ENCODE data around the gene NDUFA7.

DNA sequence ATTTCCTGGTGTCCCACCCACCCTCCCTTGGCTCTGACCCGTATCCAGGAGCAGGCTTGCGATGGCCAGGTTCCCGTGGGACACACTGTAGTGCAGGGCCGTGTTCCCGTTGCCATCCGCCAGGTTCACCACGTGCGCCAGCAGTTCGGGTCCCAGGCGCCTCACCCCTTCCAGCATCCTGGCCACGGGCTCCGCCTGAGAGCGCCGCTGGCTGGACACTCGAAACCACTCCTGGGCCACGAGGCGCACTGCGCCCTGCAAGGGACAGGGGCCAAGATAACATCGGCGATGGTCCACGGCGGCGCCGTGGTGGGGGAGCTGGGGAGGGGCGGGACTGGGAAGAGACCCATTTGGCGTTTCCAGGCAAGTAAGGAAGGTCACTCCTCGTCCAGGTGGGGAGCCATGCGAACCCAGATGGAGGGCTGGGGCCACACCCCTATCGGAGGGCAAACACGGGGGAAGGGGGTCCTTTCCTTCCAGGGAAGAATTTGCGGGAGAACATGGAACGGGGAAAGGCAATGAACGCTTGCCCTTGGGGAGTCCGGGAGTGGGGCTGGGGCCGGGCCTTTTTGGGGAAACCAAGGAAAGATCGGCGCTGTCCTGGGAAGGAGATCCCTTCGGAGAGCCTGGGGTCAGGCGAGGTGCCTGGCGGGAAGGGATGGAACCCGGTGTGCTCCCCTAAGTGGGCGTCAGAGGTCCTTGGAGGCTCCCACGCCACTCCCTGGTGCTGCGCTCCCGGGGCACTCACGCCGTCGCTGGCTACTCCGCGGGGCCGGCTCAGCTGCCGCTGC lies 12.0 kb upstream of the NDUFA7 start:
- TF ChIP-seq, protein P1, sequence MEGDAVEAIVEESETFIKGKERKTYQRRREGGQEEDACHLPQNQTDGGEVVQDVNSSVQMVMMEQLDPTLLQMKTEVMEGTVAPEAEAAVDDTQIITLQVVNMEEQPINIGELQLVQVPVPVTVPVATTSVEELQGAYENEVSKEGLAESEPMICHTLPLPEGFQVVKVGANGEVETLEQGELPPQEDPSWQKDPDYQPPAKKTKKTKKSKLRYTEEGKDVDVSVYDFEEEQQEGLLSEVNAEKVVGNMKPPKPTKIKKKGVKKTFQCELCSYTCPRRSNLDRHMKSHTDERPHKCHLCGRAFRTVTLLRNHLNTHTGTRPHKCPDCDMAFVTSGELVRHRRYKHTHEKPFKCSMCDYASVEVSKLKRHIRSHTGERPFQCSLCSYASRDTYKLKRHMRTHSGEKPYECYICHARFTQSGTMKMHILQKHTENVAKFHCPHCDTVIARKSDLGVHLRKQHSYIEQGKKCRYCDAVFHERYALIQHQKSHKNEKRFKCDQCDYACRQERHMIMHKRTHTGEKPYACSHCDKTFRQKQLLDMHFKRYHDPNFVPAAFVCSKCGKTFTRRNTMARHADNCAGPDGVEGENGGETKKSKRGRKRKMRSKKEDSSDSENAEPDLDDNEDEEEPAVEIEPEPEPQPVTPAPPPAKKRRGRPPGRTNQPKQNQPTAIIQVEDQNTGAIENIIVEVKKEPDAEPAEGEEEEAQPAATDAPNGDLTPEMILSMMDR (IDR thresholded peaks at IDR 0.05): no peak
- TF ChIP-seq POLR2A (IDR thresholded peaks at IDR 0.05) (no peak), EP300 (IDR thresholded peaks at IDR 0.05) (no peak)
